Measurements from ENCODE around the gene CHRNA10. TPM values are rescaled to one million over a fixed set of nuclear protein-coding genes. Genes with fewer than 3 reads are reported as not detected.

The CHRNA10 gene
- total RNA-seq, 1 experiment from 2014 or later: 6.8 TPM

- BruUV-seq (replicated peaks): no TSS peak
- no peaks in the 10 kb centered on the region for H3K27me3 ChIP-seq (ENCODE audit: control insufficient read depth, insufficient read depth, low read length)
- no peak overlapping the region for H3K4me3 ChIP-seq (ENCODE audit: low read depth in 2 of 2, low read length in 2 of 2)
- POLR2A ChIA-PET: no interaction called here
- H3K27ac ChIP-seq (ENCODE audit: low read length): no peak overlapping the region
- CTCF ChIA-PET: no interaction called here
- DNase-seq (ENCODE audit: low read depth, low spot score) (no peak), ATAC-seq (no peak)
- peaks cover 12% of the 10 kb centered on the region for H3K36me3 ChIP-seq (ENCODE audit: control insufficient read depth, insufficient read depth, low read length)
- intact Hi-C loops (cut with micrococcal nuclease; ENCODE audit: unreplicated experiment): no loop called here
- H3K9me3 ChIP-seq (ENCODE audit: control insufficient read depth, insufficient read depth, low read depth, low read length): no peaks in the 10 kb centered on the region
- in situ Hi-C loops (cut with HindIII; ENCODE audit: low pct_unique_long_range_greater_than_20kb, low sequenced_read_pairs): no loop called here
- H3K4me1 ChIP-seq (ENCODE audit: control insufficient read depth, insufficient read depth, low read length): no peaks in the 10 kb centered on the region
- TF ChIP-seq POLR2AphosphoS5 (IDR thresholded peaks at IDR 0.05; ENCODE audit: low read depth, low read length) (peak; percentile 39; the same call in 1 of the 2 replicates), CTCF (IDR thresholded peaks at IDR 0.05) (no peak)
Observed at GRCh38 chr11:3669128-3669527, 2.1 kb downstream of the CHRNA10 start.

GRCh38 chr11:3667149-3668035 is 3.8 kb downstream of the CHRNA10 start:
- Histone ChIP-seq H3K4me3 (ENCODE audit: low read depth in 2 of 2, low read length in 2 of 2) (no peak overlapping the region), H3K4me1 (ENCODE audit: control insufficient read depth, insufficient read depth, low read length) (no peaks in the 10 kb centered on the region), H3K27me3 (ENCODE audit: control insufficient read depth, insufficient read depth, low read length) (no peaks in the 10 kb centered on the region), H3K27ac (ENCODE audit: low read length) (no peak overlapping the region), H3K9me3 (ENCODE audit: control insufficient read depth, insufficient read depth, low read depth, low read length) (no peaks in the 10 kb centered on the region), H3K36me3 (ENCODE audit: control insufficient read depth, insufficient read depth, low read length) (peaks cover 7% of the 10 kb centered on the region)
- TF ChIP-seq SIN3A (IDR thresholded peaks at IDR 0.05; ENCODE audit: borderline replicate concordance, insufficient read depth, low read depth, low read length): no peak
- TF ChIP-seq REST (IDR thresholded peaks at IDR 0.05; ENCODE audit: insufficient read depth in 1 of 2, low read depth in 2 of 2, low read length in 1 of 2): 0 out of 4 replicates have a peak, but pooled peaks of 1 of the 2 experiments have one; percentile 11
- POLR2A ChIA-PET: no interaction called here
- no peak for DNase-seq (ENCODE audit: low read depth, low spot score)
- in situ Hi-C loops (cut with HindIII; ENCODE audit: low pct_unique_long_range_greater_than_20kb, low sequenced_read_pairs): no loop called here
- no peak for ATAC-seq
- CTCF ChIA-PET: no interaction called here
- intact Hi-C loops (cut with micrococcal nuclease; ENCODE audit: unreplicated experiment): no loop called here
- BruUV-seq (replicated peaks): no TSS peak

GRCh38 chr11:3666023-3666530 is 5.1 kb downstream of the CHRNA10 start:
- Histone ChIP-seq H3K36me3 (ENCODE audit: control insufficient read depth, insufficient read depth, low read length) (peaks cover 3% of the 10 kb centered on the region; the same call in 1 of the 2 replicates), H3K9me3 (ENCODE audit: control insufficient read depth, insufficient read depth, low read depth, low read length) (no peaks in the 10 kb centered on the region), H3K27me3 (ENCODE audit: control insufficient read depth, insufficient read depth, low read length) (no peaks in the 10 kb centered on the region), H3K4me3 (ENCODE audit: low read depth in 2 of 2, low read length in 2 of 2) (no peak overlapping the region), H3K27ac (ENCODE audit: low read length) (no peak overlapping the region), H3K4me1 (ENCODE audit: control insufficient read depth, insufficient read depth, low read length) (no peaks in the 10 kb centered on the region)
- no TSS peak for BruUV-seq (replicated peaks)
- CTCF ChIA-PET: no interaction called here
- TF ChIP-seq POLR2AphosphoS5 (IDR thresholded peaks at IDR 0.05; ENCODE audit: low read depth, low read length) (no peak), SIN3A (IDR thresholded peaks at IDR 0.05; ENCODE audit: borderline replicate concordance, insufficient read depth, low read depth, low read length) (no peak), TCF7L2 (IDR thresholded peaks at IDR 0.05; ENCODE audit: low read depth, low read length) (no peak), REST (IDR thresholded peaks at IDR 0.05; ENCODE audit: insufficient read depth in 1 of 2, low read depth in 2 of 2, low read length in 1 of 2) (no peak), CTCF (IDR thresholded peaks at IDR 0.05) (no peak)
- in situ Hi-C loops (cut with HindIII; ENCODE audit: low pct_unique_long_range_greater_than_20kb, low sequenced_read_pairs): no loop called here
- DNase-seq (ENCODE audit: low read depth, low spot score): no peak
- no peak for ATAC-seq
- intact Hi-C loops (cut with micrococcal nuclease; ENCODE audit: unreplicated experiment): no loop called here
- POLR2A ChIA-PET: no interaction called here

Measured in Panc1 (cell line).